Activated naive CD4-positive, alpha-beta T cell treated with anti-CD3 and anti-CD28 coated beads, Interleukin-2, amount 50 U/mL, for 72 hours (primary cell): Measurements from ENCODE around the gene TMEM87A. TPM values are rescaled to one million over a fixed set of nuclear protein-coding genes. Genes with fewer than 3 reads are reported as not detected.

Source experiments
- total RNA-seq, 2 donors: library from RNA; stranded (reverse); gene quantifications; one replicate each; pipeline ENCODE4 v1.2.3, GENCODE V29; 2022

Gene TMEM87A
- total RNA-seq, 2 donors from 2014 or later = 35.9 to 45.2 TPM

Other genes starting within 250 kb of the TMEM87A start
- not detected for gene PLA2G4D, start 178.9 kb downstream of the TMEM87A start, total RNA-seq
- not detected for gene PLA2G4F, start 116.8 kb downstream of the TMEM87A start, total RNA-seq
- 10 to 100 TPM; 55.2 to 90.7 TPM for gene VPS39, start 65.1 kb downstream of the TMEM87A start, total RNA-seq
- gene GANC, start 232 bp downstream of the TMEM87A start, total RNA-seq = 10 to 100 TPM; 25.0 to 32.4 TPM
- 1 to 10 TPM; 1.0 to 4.3 TPM for gene CAPN3, start 86.1 kb upstream of the TMEM87A start, total RNA-seq
- gene ZNF106, start 217.7 kb upstream of the TMEM87A start, total RNA-seq = 10 to 100 TPM; 58.5 to 62.8 TPM
- 10 to 100 TPM; 66.7 to 68.6 TPM for gene SNAP23, start 222.2 kb upstream of the TMEM87A start, total RNA-seq